Sigmoid colon (tissue), 7 donors: ENCODE data around the gene AP1S3. TPM values are rescaled to one million over a fixed set of nuclear protein-coding genes. Genes with fewer than 3 reads are reported as not detected.

ENCODE experiments used
- DNase-seq: peaks from one replicate; pipeline ENCODE4 v3.0.0-alpha.2; 2019
- H3K27ac ChIP-seq, 4 donors: fragments of 200-600 bp; sonication (generic); one replicate each; pipeline ENCODE4 v1.5.1; 2016 to 2019; ENCODE audit warnings: mild to moderate bottlenecking in 1 of 4
- H3K27me3 ChIP-seq, 3 donors: fragments of 200-600 bp; sonication (generic); one replicate each; pipeline ENCODE4 v1.5.1; 2019; ENCODE audit warnings: mild to moderate bottlenecking in 1 of 3
- H3K36me3 ChIP-seq, 4 donors: fragments of 200-600 bp; sonication (generic); one replicate each; pipeline ENCODE4 v1.5.1; 2016 to 2019
- H3K4me1 ChIP-seq, 4 donors: fragments of 200-600 bp; sonication (generic); one replicate each; pipeline ENCODE4 v1.5.1; 2017 to 2019
- H3K4me3 ChIP-seq, 4 donors: fragments of 200-600 bp; sonication (generic); one replicate each; pipeline ENCODE4 v1.5.1; 2017 to 2019; ENCODE audit warnings: mild to moderate bottlenecking in 2 of 4, moderate library complexity in 1 of 4
- H3K9me3 ChIP-seq, 4 donors: fragments of 200-600 bp in 3 of 4; sonication (generic) in 3 of 4; one replicate each; pipeline versions ENCODE4 v1.5.1 to v1.6.1; 2013 to 2019
- EP300 ChIP-seq, 4 donors: sonication (generic); formaldehyde crosslinking; IDR thresholded peaks; one replicate each; pipeline ENCODE4 v1.6.1; 2017; ENCODE audit warnings: antibody characterized with exemption in 4 of 4
- POLR2A ChIP-seq, 2 donors: fragments of 450-650 bp; IDR thresholded peaks; one replicate each; pipeline ENCODE4 v1.6.1; 2016; ENCODE audit warnings: antibody characterized with exemption in 2 of 2, mild to moderate bottlenecking in 2 of 2, moderate library complexity in 2 of 2
- POLR2AphosphoS5 ChIP-seq, 4 donors: sonication (generic); formaldehyde crosslinking; IDR thresholded peaks; one replicate each; pipeline ENCODE4 v1.6.1; 2017; ENCODE audit warnings: antibody characterized with exemption in 4 of 4
- WGBS, 2 donors: extraction: QIAGEN DNeasy Blood & Tissue Kit; methylation state at CpG; one replicate each; pipeline ENCODE4 v1.1.7; 2013; 5-methylcytosine and 5-hydroxymethylcytosine counted together
- intact Hi-C: fragments of 100-400 bp; cut with DNase I; formaldehyde crosslinking; loops from one replicate; pipeline ENCODE4 v1.15.1; 2023
- polyA plus RNA-seq, 3 donors: library from polyadenylated mRNA; stranded (reverse); fragments of 200-250 nt; gene quantifications; one replicate each; pipeline ENCODE4 v1.2.3, GENCODE V29; 2013
- total RNA-seq, 4 donors: library from RNA; depleted of rRNA; stranded (reverse); fragments of >200 nt; gene quantifications; one replicate each; pipeline ENCODE4 v1.1.0, GENCODE V29; 2016
- TF ChIP-seq, protein P1 (sequence below), 4 experiments: fragments of 450-650 bp in 3 of 4; fragments of 200-600 bp in 1 of 4; IDR thresholded peaks; one replicate each; pipeline ENCODE4 v1.5.1; 2016 to 2019; ENCODE audit warnings: antibody characterized with exemption in 4 of 4, mild to moderate bottlenecking in 3 of 4, moderate library complexity in 2 of 4
- donor health status: healthy with polysubstance abuse.
- donor health status: Bipolar disorder and iron deficiency.
- donor health status: healthy.

Gene AP1S3
- total and polyA plus RNA-seq, 7 donors: 0.14 to 7.2 (median 3.0) TPM; not detected in 2

GRCh38 chr2:223753940-223754339 is 83.4 kb downstream of the AP1S3 start:
- DNase-seq: no peak
- TF ChIP-seq POLR2AphosphoS5 (IDR thresholded peaks at IDR 0.05): no peak
- TF ChIP-seq POLR2A (IDR thresholded peaks at IDR 0.05): no peak
- no peak for TF ChIP-seq EP300 (IDR thresholded peaks at IDR 0.05)
- TF ChIP-seq, protein P1, sequence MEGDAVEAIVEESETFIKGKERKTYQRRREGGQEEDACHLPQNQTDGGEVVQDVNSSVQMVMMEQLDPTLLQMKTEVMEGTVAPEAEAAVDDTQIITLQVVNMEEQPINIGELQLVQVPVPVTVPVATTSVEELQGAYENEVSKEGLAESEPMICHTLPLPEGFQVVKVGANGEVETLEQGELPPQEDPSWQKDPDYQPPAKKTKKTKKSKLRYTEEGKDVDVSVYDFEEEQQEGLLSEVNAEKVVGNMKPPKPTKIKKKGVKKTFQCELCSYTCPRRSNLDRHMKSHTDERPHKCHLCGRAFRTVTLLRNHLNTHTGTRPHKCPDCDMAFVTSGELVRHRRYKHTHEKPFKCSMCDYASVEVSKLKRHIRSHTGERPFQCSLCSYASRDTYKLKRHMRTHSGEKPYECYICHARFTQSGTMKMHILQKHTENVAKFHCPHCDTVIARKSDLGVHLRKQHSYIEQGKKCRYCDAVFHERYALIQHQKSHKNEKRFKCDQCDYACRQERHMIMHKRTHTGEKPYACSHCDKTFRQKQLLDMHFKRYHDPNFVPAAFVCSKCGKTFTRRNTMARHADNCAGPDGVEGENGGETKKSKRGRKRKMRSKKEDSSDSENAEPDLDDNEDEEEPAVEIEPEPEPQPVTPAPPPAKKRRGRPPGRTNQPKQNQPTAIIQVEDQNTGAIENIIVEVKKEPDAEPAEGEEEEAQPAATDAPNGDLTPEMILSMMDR (IDR thresholded peaks at IDR 0.05): no peak
- no peak overlapping the region for H3K27ac ChIP-seq
- WGBS, 2 donors: 81 to 96% methylated on average over 4 of the region's 4 CpGs
- no peaks in the 10 kb centered on the region for H3K36me3 ChIP-seq
- H3K9me3 ChIP-seq: no peaks in the 10 kb centered on the region
- no peak overlapping the region for H3K4me3 ChIP-seq
- no peaks in the 10 kb centered on the region for H3K4me1 ChIP-seq
- no peaks in the 10 kb centered on the region for H3K27me3 ChIP-seq
- intact Hi-C loops: no loop called here

DNA sequence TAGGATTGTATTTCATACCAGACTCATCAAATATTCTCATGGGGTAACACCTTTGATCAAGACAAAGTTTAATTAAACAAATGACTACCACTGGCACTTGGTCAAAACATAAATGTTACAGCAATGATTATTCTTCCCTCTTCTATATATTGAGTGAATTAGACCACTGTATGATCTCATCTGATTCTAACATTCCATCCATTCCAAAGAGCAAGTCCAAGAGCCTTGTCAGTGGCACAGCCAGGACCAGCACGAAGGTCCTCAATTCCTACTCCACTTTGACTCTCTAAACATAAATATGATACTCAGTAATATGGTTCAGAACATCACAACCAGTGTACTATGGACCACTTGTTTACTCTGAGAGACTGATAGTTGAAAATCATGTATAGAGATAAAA is 86.4 kb downstream of the AP1S3 start:
- Histone ChIP-seq H3K4me3 (no peak overlapping the region), H3K27me3 (no peaks in the 10 kb centered on the region), H3K4me1 (no peaks in the 10 kb centered on the region), H3K27ac (no peak overlapping the region), H3K9me3 (no peaks in the 10 kb centered on the region), H3K36me3 (no peaks in the 10 kb centered on the region)
- intact Hi-C loops: no loop called here
- WGBS, 2 donors: 80 to 88% methylated on average over 1 of the region's 1 CpG
- no peak for DNase-seq
- no peak for TF ChIP-seq POLR2A (IDR thresholded peaks at IDR 0.05)
- no peak for TF ChIP-seq EP300 (IDR thresholded peaks at IDR 0.05)
- TF ChIP-seq, protein P1 (IDR thresholded peaks at IDR 0.05): no peak
- TF ChIP-seq POLR2AphosphoS5 (IDR thresholded peaks at IDR 0.05): no peak

- DNase-seq: no peak
- intact Hi-C loops: no loop called here
- Histone ChIP-seq H3K27ac (no peak overlapping the region), H3K4me3 (no peak overlapping the region), H3K27me3 (no peaks in the 10 kb centered on the region), H3K4me1 (no peaks in the 10 kb centered on the region), H3K36me3 (no peaks in the 10 kb centered on the region), H3K9me3 (no peaks in the 10 kb centered on the region)
- TF ChIP-seq EP300 (IDR thresholded peaks at IDR 0.05) (no peak), POLR2AphosphoS5 (IDR thresholded peaks at IDR 0.05) (no peak), POLR2A (IDR thresholded peaks at IDR 0.05) (no peak)
- TF ChIP-seq, protein P1 (IDR thresholded peaks at IDR 0.05): no peak
- 57 to 70% methylated on average over 2 of the region's 2 CpGs for WGBS, 2 donors
Observed at GRCh38 chr2:223747392-223748042, 89.9 kb downstream of the AP1S3 start.

DNA sequence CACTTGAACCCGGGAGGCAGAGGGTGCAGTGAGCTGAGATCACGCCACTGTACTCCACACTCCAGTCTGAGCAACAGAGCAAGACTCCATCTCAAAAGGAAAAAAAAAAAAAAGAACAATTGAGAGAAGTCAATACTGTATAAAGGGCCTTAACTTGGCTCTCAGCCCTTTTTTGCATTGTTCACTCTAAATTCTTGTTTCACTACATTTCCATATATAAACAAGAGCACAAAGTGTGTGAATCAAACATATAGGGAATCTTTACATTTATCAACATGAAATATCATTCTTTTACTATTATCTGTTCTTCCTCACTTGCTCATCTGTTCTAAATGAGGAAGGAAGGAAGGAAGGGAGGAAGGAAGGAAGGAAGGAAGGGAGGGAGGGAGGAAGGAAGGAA is 90.8 kb downstream of the AP1S3 start:
- Histone ChIP-seq H3K27me3 (no peaks in the 10 kb centered on the region), H3K27ac (no peak overlapping the region), H3K4me3 (no peak overlapping the region), H3K4me1 (no peaks in the 10 kb centered on the region), H3K36me3 (no peaks in the 10 kb centered on the region), H3K9me3 (no peaks in the 10 kb centered on the region)
- no peak for DNase-seq
- WGBS, 2 donors: 89 to 98% methylated on average over 2 of the region's 2 CpGs
- intact Hi-C loops: no loop called here
- TF ChIP-seq EP300 (IDR thresholded peaks at IDR 0.05) (no peak), POLR2AphosphoS5 (IDR thresholded peaks at IDR 0.05) (no peak), POLR2A (IDR thresholded peaks at IDR 0.05) (no peak)
- TF ChIP-seq, protein P1 (IDR thresholded peaks at IDR 0.05): no peak

DNA sequence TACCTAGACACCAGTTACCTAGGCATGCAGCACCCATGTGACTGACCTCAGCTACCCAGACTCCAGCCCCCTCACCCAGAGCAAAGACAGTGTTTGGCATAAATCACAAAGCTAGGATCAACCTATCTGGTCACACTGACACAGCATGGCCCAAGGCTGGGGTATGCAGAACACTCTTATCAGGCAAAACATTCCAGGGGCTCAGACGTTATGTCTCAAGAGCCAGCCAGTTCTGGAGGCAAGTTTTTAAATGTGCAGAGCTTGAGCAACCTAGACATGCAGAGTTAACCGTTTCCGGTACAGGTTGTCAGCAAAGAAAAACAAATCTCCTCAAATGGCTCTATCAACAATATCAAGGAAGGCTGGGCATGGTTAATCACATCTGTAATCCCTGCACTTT is 92.8 kb downstream of the AP1S3 start:
- no peaks in the 10 kb centered on the region for H3K4me1 ChIP-seq

More for the DNA sequence above, 92.8 kb downstream of the AP1S3 start:
- intact Hi-C loops: no loop called here
- Histone ChIP-seq H3K27me3 (no peaks in the 10 kb centered on the region), H3K9me3 (no peaks in the 10 kb centered on the region), H3K36me3 (no peaks in the 10 kb centered on the region), H3K27ac (no peak overlapping the region), H3K4me3 (no peak overlapping the region)
- TF ChIP-seq, protein P1 (IDR thresholded peaks at IDR 0.05): no peak
- TF ChIP-seq POLR2AphosphoS5 (IDR thresholded peaks at IDR 0.05): no peak
- TF ChIP-seq POLR2A (IDR thresholded peaks at IDR 0.05): no peak
- no peak for TF ChIP-seq EP300 (IDR thresholded peaks at IDR 0.05)
- DNase-seq: no peak
- 78 to 82% methylated on average over 3 of the region's 3 CpGs for WGBS, 2 donors
